GM18907 (cell line): ENCODE data around the gene PCDHGA2.
A peak's percentile ranks its signal among the peaks of the same experiment; 100 is the strongest.
"Not testable (repeated sequence)": the region's sequence is repeated elsewhere in the genome, so short reads cannot be mapped to it uniquely, and the experiment has no call there.

Source experiments
- ATAC-seq: cut with Tn5 transposase; IDR thresholded peaks from one replicate; pipeline ENCODE4 v1.9.1; 2021; ENCODE audit warnings: mild to moderate bottlenecking, moderate library complexity; ENCODE audit not compliant: unreplicated experiment

PCDHGA2 gene

GRCh38 chr5:141338538-141339306 lies at the start of gene PCDHGA2:
Gene PCDHGA2, plus strand, starts transcription at chr5:141338760.
- no peak for ATAC-seq

GRCh38 chr5:141298376-141298775 lies 40.2 kb upstream of the PCDHGA2 start:
- no peak for ATAC-seq

DNA sequence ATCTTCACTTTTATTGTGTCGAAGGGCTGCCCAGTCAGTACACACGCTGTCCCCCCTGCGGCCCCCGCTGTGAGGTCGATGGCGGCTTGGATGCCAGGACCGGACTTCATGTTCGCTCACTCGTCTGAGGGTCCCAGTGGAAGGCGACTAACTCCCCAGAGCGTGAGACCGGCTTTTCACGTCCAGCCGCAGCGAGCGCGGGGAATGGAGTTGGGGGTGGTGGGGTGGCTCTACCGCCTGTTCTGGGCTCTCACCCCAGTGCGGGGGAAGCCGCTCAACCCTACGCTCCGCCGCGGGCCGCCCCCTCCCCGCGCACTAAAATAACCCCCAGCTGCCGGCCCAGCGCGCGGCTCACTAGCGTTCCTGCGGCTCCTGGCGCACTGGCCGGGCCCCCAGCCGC lies 34.8 kb upstream of the PCDHGA2 start, which contains the start of gene SLC25A2:
Gene SLC25A2 (minus strand): TSS at position 294 of the 400 bp plus-strand sequence. CDS start 184 bp downstream, at position 110.
- no peak for ATAC-seq

- no peak for ATAC-seq
These were observed 31.9 kb upstream of the PCDHGA2 start for GRCh38 chr5:141306630-141307029.

DNA sequence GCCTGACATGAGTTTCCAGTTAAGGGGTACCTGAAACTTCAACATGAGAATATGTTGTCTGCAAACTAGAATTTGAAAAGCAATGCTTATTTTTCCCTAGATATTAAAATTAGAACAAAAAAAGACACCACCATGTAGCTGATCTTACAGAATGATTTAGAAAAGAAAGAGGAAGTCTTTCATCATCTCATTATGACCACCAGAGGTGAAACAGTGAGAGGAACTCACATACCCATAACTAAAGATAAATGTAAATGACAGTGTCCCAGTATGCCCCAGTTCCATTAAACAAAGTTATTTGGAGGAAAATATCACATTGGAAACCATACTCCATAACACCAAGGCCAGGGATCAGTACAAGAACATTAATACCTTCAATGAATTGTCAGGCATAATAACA lies 24.8 kb upstream of the PCDHGA2 start:
- ATAC-seq, result no peak

- ATAC-seq, result not testable (repeated sequence)
These were observed 21.6 kb upstream of the PCDHGA2 start for GRCh38 chr5:141316963-141317362.

GRCh38 chr5:141319202-141319601 lies 19.4 kb upstream of the PCDHGA2 start:
- no peak for ATAC-seq

- no peak for ATAC-seq
These were observed 18.9 kb upstream of the PCDHGA2 start for GRCh38 chr5:141319699-141320098.

GRCh38 chr5:141320225-141321169 lies 18.1 kb upstream of the PCDHGA2 start, which contains the start of gene TAF7:
Gene TAF7, minus strand, starts transcription at chr5:141320784. Its CDS starts 740 bp downstream, at chr5:141320044.
- ATAC-seq, result peak; percentile 98

- no peak for ATAC-seq
These were observed 16.3 kb upstream of the PCDHGA2 start for GRCh38 chr5:141322261-141322660.

DNA sequence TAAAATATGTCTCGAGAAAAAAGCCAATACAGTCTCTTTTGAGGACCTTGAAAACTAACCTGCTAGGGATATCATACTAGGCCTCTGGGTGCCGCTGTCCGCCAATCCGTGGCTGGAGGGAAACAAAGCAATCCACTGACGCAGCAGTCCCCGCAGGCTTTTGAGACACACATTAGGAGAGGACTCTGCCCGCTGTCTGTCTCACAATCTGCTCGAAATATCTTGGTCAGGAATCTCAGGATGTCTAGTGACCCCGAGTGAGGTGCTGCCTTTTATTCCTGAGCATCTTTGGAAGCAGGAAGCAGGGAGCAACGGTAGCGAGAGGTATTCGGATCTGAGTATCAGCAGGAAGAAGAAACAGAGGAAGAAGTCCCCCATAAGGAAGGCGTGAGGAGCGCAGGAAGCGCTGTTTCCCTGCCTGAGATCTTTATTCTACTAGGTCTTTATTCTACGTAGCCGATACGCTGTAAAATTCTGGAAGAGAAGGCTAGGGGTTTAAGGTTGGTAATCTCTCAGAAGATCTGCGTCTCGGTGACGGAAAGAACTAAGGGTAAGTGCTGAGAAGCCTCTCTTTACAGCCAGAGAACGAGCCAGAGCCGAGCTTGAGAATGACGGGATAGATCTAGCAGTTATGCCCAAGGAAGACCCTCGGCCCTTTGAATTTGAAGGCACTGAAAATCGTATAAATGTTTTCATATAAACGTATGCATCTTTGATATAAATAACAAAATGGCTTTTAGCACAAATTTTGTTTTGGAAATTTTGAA lies 12.3 kb upstream of the PCDHGA2 start:
- peak; percentile 82 for ATAC-seq

- ATAC-seq, result no peak
These were observed 10.3 kb upstream of the PCDHGA2 start for GRCh38 chr5:141328231-141328630.

GRCh38 chr5:141330299-141331080 lies 8.1 kb upstream of the PCDHGA2 start, which contains the start of gene PCDHGA1:
Gene PCDHGA1, plus strand, starts transcription at chr5:141330514.
- ATAC-seq, result no peak

GRCh38 chr5:141332571-141332970 lies 6.0 kb upstream of the PCDHGA2 start:
- not testable (repeated sequence) for ATAC-seq

DNA sequence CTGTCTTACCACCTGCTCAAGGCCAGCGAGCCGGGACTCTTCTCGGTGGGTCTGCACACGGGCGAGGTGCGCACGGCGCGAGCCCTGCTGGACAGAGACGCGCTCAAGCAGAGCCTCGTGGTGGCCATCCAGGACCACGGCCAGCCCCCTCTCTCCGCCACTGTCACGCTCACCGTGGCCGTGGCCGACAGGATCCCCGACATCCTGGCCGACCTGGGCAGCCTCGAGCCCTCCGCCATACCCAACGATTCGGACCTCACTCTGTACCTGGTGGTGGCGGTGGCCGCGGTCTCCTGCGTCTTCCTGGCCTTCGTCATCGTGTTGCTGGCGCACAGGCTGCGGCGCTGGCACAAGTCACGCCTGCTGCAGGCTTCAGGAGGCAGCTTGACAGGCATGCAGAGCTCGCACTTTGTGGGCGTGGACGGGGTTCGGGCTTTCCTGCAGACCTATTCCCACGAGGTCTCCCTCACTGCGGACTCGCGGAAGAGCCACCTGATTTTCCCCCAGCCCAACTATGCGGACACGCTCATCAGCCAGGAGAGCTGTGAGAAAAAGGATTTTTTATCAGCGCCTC lies 2.3 kb downstream of the PCDHGA2 start:
- ATAC-seq, result not testable (repeated sequence)

- ATAC-seq, result no peak
These were observed 4.2 kb downstream of the PCDHGA2 start for GRCh38 chr5:141342773-141343172.

GRCh38 chr5:141343242-141343952 lies 4.8 kb downstream of the PCDHGA2 start, which contains the start of gene PCDHGA3:
Gene PCDHGA3, plus strand, starts transcription at chr5:141343829. Its CDS starts 205 bp downstream, at chr5:141344034.
- no peak for ATAC-seq

GRCh38 chr5:141343953-141344463 lies 5.4 kb downstream of the PCDHGA2 start:
- no peak for ATAC-seq

- ATAC-seq, result no peak
These were observed 6.8 kb downstream of the PCDHGA2 start for GRCh38 chr5:141345327-141345726.
